ENCODE measurements around the gene B3GALT2. TPM values are rescaled to one million over a fixed set of nuclear protein-coding genes. Genes with fewer than 3 reads are reported as not detected.
"Not testable (repeated sequence)": the region's sequence is repeated elsewhere in the genome, so short reads cannot be mapped to it uniquely, and the experiment has no call there.

The B3GALT2 gene
- total RNA-seq, 1 experiment from 2014 or later: not detected

DNA sequence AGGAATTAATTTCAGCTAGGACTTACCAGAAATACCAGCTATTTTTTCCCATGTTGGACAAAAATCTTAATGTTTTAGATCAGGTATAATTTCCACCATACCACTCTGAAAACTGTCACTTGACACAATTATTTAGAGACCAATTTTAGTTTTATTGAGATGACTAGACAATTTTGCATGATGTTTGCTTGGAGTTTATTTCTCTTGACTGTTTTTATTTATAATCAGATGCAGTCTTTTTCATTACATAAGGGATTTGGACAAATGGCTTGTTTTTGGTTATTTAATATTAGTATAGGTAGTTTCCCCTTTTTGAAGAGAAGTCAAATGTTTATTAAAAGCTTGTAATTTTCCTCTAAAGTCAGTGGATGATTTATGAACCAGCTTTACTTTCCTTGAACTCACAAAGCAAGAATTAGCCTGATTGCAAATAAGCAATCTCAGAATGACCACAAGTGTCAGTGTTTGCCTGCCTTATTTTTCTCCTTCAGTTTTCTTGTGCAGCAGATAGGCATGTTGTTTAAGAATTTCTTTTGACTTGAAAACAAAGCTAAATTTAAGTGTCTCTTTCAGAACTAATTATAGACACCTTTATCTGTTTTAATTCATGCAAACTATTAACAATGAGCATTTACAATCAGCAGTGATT, 3.8 kb upstream of the B3GALT2 start:
- POLR2A ChIA-PET: no interaction called here
- no peak overlapping the region for H3K4me3 Mint-ChIP-seq (ENCODE audit: unreplicated experiment)
- TF ChIP-seq, protein P1, sequence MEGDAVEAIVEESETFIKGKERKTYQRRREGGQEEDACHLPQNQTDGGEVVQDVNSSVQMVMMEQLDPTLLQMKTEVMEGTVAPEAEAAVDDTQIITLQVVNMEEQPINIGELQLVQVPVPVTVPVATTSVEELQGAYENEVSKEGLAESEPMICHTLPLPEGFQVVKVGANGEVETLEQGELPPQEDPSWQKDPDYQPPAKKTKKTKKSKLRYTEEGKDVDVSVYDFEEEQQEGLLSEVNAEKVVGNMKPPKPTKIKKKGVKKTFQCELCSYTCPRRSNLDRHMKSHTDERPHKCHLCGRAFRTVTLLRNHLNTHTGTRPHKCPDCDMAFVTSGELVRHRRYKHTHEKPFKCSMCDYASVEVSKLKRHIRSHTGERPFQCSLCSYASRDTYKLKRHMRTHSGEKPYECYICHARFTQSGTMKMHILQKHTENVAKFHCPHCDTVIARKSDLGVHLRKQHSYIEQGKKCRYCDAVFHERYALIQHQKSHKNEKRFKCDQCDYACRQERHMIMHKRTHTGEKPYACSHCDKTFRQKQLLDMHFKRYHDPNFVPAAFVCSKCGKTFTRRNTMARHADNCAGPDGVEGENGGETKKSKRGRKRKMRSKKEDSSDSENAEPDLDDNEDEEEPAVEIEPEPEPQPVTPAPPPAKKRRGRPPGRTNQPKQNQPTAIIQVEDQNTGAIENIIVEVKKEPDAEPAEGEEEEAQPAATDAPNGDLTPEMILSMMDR (IDR thresholded peaks at IDR 0.05; ENCODE audit: insufficient read depth in 1 of 2, low read depth in 1 of 2, low read length in 1 of 2, severe bottlenecking in 1 of 2, unreplicated experiment in 1 of 2): peak in 1 of 2 experiments; percentile 12
- no peak overlapping the region for H3K27ac Mint-ChIP-seq (ENCODE audit: unreplicated experiment)
- H3K36me3 Mint-ChIP-seq (ENCODE audit: insufficient read depth, unreplicated experiment): peaks cover 6% of the 10 kb centered on the region
- H3K4me1 Mint-ChIP-seq (ENCODE audit: low read depth, unreplicated experiment): peaks cover 9% of the 10 kb centered on the region
- no peaks in the 10 kb centered on the region for H3K27me3 ChIP-seq (replicated peaks; ENCODE audit: control insufficient read depth, insufficient read depth, low read length)
- intact Hi-C loops (cut with micrococcal nuclease; ENCODE audit: unreplicated experiment): loop anchor here (1.0 kb wide), 1 partner anchor 148 kb away; no protein-coding TSS in a partner anchor
- BruUV-seq (replicated peaks): no TSS peak
- H3K4me3 ChIP-seq (ENCODE audit: low read depth, low read length): no peak overlapping the region
- no peaks in the 10 kb centered on the region for H3K27me3 Mint-ChIP-seq (ENCODE audit: insufficient read depth, unreplicated experiment)
- H3K4me1 ChIP-seq: peaks cover 11% of the 10 kb centered on the region
- H3K9me3 ChIP-seq: peaks cover 13% of the 10 kb centered on the region; the same call in 1 of the 2 replicates
- CTCF ChIA-PET: no interaction called here
- no peaks in the 10 kb centered on the region for H3K9me3 Mint-ChIP-seq (ENCODE audit: unreplicated experiment)
- no peak for DNase-seq
- 0 out of 2 replicates have a peak, but pooled peaks cover 2% of the 10 kb centered on the region for H3K36me3 ChIP-seq (ENCODE audit: control insufficient read depth, insufficient read depth, low read length)

DNA sequence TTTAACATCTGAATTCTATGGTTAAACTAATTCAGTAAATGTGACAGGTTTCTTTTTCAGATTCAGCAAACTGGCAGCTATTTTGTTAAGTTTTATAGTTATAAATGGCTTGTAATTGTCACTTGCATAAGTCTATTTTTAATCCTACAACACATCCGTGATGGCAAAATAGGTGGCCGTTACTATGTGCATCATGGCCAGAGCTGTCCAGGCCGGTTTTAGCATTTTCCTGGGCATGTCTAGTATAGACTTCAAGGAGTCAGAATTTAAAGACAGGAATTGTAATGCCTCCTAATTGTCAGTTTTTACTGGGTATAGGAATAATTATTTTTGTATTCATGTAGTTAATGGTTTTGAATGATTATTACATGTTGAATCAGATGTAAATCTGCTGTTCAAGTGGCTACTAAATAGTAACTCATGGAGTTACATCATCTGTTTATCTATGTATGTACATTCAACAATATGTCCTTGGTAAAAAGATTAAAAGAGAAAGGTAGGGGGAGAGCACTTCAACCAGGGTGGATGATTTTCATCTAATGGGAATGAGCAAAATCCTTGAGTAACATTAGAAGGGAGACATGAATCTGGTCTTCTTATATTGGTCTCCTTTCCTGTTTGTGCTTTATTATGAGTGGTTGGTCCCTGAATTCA, 3.2 kb upstream of the B3GALT2 start:
- peaks cover 6% of the 10 kb centered on the region for H3K36me3 Mint-ChIP-seq (ENCODE audit: insufficient read depth, unreplicated experiment)
- H3K4me3 ChIP-seq (ENCODE audit: low read depth, low read length): no peak overlapping the region
- H3K27me3 ChIP-seq (replicated peaks; ENCODE audit: control insufficient read depth, insufficient read depth, low read length): no peaks in the 10 kb centered on the region
- TF ChIP-seq, protein P1 (IDR thresholded peaks at IDR 0.05; ENCODE audit: insufficient read depth in 1 of 2, low read depth in 1 of 2, low read length in 1 of 2, severe bottlenecking in 1 of 2, unreplicated experiment in 1 of 2): no peak
- no peak overlapping the region for H3K27ac Mint-ChIP-seq (ENCODE audit: unreplicated experiment)
- ChIA-PET CTCF (no interaction called here), POLR2A (no interaction called here)
- DNase-seq: no peak
- H3K27me3 Mint-ChIP-seq (ENCODE audit: insufficient read depth, unreplicated experiment): no peaks in the 10 kb centered on the region
- H3K36me3 ChIP-seq (ENCODE audit: control insufficient read depth, insufficient read depth, low read length): 0 out of 2 replicates have a peak, but pooled peaks cover 2% of the 10 kb centered on the region
- H3K9me3 ChIP-seq: peaks cover 13% of the 10 kb centered on the region; the same call in 1 of the 2 replicates
- peaks cover 11% of the 10 kb centered on the region for H3K4me1 ChIP-seq
- intact Hi-C loops (cut with micrococcal nuclease; ENCODE audit: unreplicated experiment): loop anchor here (1.0 kb wide), 1 partner anchor 149 kb away; no protein-coding TSS in a partner anchor
- H3K9me3 Mint-ChIP-seq (ENCODE audit: unreplicated experiment): no peaks in the 10 kb centered on the region
- H3K4me1 Mint-ChIP-seq (ENCODE audit: low read depth, unreplicated experiment): peaks cover 12% of the 10 kb centered on the region
- BruUV-seq (replicated peaks): no TSS peak
- H3K4me3 Mint-ChIP-seq (ENCODE audit: unreplicated experiment): no peak overlapping the region

DNA sequence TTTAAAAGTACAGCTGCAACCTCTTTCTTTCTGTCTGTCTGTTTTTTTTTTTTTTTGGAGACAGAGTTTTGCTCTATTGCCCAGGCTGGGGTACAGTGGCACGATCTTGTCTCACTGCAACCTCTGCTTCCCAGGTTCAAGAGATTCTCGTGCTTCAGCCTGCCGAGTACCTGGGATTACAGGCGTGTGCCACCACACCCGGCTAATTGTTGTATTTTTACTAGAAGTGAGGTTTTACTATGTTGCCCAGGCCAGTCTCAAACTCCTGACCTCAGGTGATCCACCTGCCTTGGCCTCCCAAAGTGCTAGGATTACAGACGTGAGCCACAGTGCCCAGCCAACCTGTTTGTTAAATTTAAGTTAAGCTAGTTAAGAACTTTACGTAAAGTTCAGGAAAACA, 2.5 kb upstream of the B3GALT2 start:
- H3K36me3 ChIP-seq (ENCODE audit: control insufficient read depth, insufficient read depth, low read length); BruUV-seq (replicated peaks); CTCF ChIA-PET; POLR2A ChIA-PET; H3K9me3 Mint-ChIP-seq (ENCODE audit: unreplicated experiment); H3K4me3 ChIP-seq (ENCODE audit: low read depth, low read length); DNase-seq; intact Hi-C loops (cut with micrococcal nuclease; ENCODE audit: unreplicated experiment); H3K36me3 Mint-ChIP-seq (ENCODE audit: insufficient read depth, unreplicated experiment); H3K27me3 ChIP-seq (replicated peaks; ENCODE audit: control insufficient read depth, insufficient read depth, low read length); H3K27ac Mint-ChIP-seq (ENCODE audit: unreplicated experiment); H3K27me3 Mint-ChIP-seq (ENCODE audit: insufficient read depth, unreplicated experiment); H3K4me3 Mint-ChIP-seq (ENCODE audit: unreplicated experiment): not testable (repeated sequence)
- H3K4me1 Mint-ChIP-seq (ENCODE audit: low read depth, unreplicated experiment): peaks cover 12% of the 10 kb centered on the region
- Histone ChIP-seq H3K9me3 (peaks cover 13% of the 10 kb centered on the region; the same call in 1 of the 2 replicates), H3K4me1 (peaks cover 11% of the 10 kb centered on the region)

All from Caco-2 (cell line).